HepG2 (cell line): ENCODE data around the gene EMID1. TPM values are rescaled to one million over a fixed set of nuclear protein-coding genes. Genes with fewer than 3 reads are reported as not detected.

ENCODE experiments used
- ATF7 ChIP-seq, 2 experiments: fragments of 450-650 bp in 1 of 2; sonication (generic) in 1 of 2; formaldehyde crosslinking in 1 of 2; IDR thresholded peaks; 2 replicates each; pipeline versions ENCODE4 v1.4.0 to v1.6.1; 2016 to 2020; ENCODE audit warnings: antibody characterized with exemption in 1 of 2, mild to moderate bottlenecking in 1 of 2, missing genetic modification reagents in 1 of 2
- ETV6 ChIP-seq: sonication (generic); formaldehyde crosslinking; conservative IDR thresholded peaks from 2 replicates; pipeline ENCODE4 v1.4.0; 2020; ENCODE audit warnings: missing genetic modification reagents
- FOSL1 ChIP-seq: sonication (generic); formaldehyde crosslinking; IDR thresholded peaks from 2 replicates; pipeline ENCODE4 v1.9.0; 2021; ENCODE audit warnings: missing genetic modification reagents, borderline replicate concordance
- FOXA3 ChIP-seq: IDR thresholded peaks from 2 replicates; pipeline ENCODE4 v1.6.1; 2016; ENCODE audit warnings: missing genetic modification reagents, missing compliant biosample characterization
- LCORL ChIP-seq, 2 experiments: fragments of 450-650 bp in 1 of 2; sonication (generic) in 1 of 2; formaldehyde crosslinking in 1 of 2; IDR thresholded peaks; 2 replicates each; pipeline versions ENCODE4 v1.5.0 to v1.6.1; 2017 to 2020; ENCODE audit warnings: antibody characterized with exemption in 1 of 2, missing genetic modification reagents in 1 of 2
- MED1 ChIP-seq: sonication (generic); formaldehyde crosslinking; IDR thresholded peaks from 2 replicates; pipeline ENCODE4 v1.4.0; 2020; ENCODE audit warnings: missing genetic modification reagents
- PHF21A ChIP-seq: sonication (generic); formaldehyde crosslinking; IDR thresholded peaks from 2 replicates; pipeline ENCODE4 v1.5.0; 2020; ENCODE audit warnings: mild to moderate bottlenecking, missing genetic modification reagents
- PHF8 ChIP-seq: sonication (generic); formaldehyde crosslinking; IDR thresholded peaks from 2 replicates; pipeline ENCODE4 v1.5.0; 2020; ENCODE audit warnings: missing genetic modification reagents
- PPARG ChIP-seq: conservative IDR thresholded peaks from 2 replicates; pipeline ENCODE4 v1.6.1; 2016; ENCODE audit warnings: missing biosample characterization, missing genetic modification reagents
- REL ChIP-seq: sonication (generic); formaldehyde crosslinking; conservative IDR thresholded peaks from 2 replicates; pipeline ENCODE4 v1.8.0; 2022; ENCODE audit warnings: mild to moderate bottlenecking, missing genetic modification reagents, moderate library complexity
- RFXAP ChIP-seq: sonication (generic); formaldehyde crosslinking; IDR thresholded peaks from 2 replicates; pipeline ENCODE4 v1.4.0; 2020; ENCODE audit warnings: missing genetic modification reagents, borderline replicate concordance
- SAFB2 ChIP-seq: sonication (generic); formaldehyde crosslinking; IDR thresholded peaks from 2 replicates; pipeline ENCODE4 v1.5.1; 2020; ENCODE audit warnings: missing genetic modification reagents, low read depth, mild to moderate bottlenecking, borderline replicate concordance
- TCF12 ChIP-seq, 2 experiments: fragments of 450-650 bp in 1 of 2; sonication (generic) in 1 of 2; formaldehyde crosslinking in 1 of 2; IDR thresholded peaks; 2 replicates each; pipeline versions ENCODE4 v1.6.1 to v1.8.0; 2017 to 2022; ENCODE audit warnings: antibody characterized with exemption in 1 of 2, mild to moderate bottlenecking in 1 of 2, missing genetic modification reagents in 1 of 2, moderate library complexity in 1 of 2
- ZMYM4 ChIP-seq: sonication (generic); formaldehyde crosslinking; IDR thresholded peaks from 2 replicates; pipeline ENCODE4 v1.8.1; 2023; ENCODE audit warnings: mild to moderate bottlenecking, missing genetic modification reagents
- ZNF234 ChIP-seq: sonication (generic); formaldehyde crosslinking; conservative IDR thresholded peaks from 2 replicates; pipeline ENCODE4 v1.5.1; 2020; ENCODE audit warnings: mild to moderate bottlenecking, missing genetic modification reagents
- ZNF614 ChIP-seq: IDR thresholded peaks from 2 replicates; pipeline ENCODE4 v1.6.1; 2018; ENCODE audit warnings: missing biosample characterization, missing genetic modification reagents, inconsistent platforms, borderline replicate concordance
- ZSCAN12 ChIP-seq: sonication (generic); formaldehyde crosslinking; IDR thresholded peaks from 2 replicates; pipeline ENCODE4 v1.9.0; 2021; ENCODE audit warnings: mild to moderate bottlenecking, missing genetic modification reagents
- polyA plus RNA-seq, 8 experiments: library from polyadenylated mRNA; depleted of rRNA in 3 of 8; stranded (reverse) in 7 of 8; unstranded in 1 of 8; fragments of >200 nt; fragmentation: Illumina TruSeq in 4 of 8; extraction: Trizol in 4 of 8; gene quantifications; 2 replicates each; pipeline versions ENCODE4 v1.2.1 to v1.2.3, GENCODE V29; 2011 to 2016; ENCODE audit warnings: low read depth in 4 of 8, missing spikeins in 1 of 8, mixed read lengths in 1 of 8; ENCODE audit not compliant: insufficient read depth in 1 of 8
- total RNA-seq, 5 experiments: library from RNA; depleted of rRNA; stranded (reverse); fragments of >200 nt; fragmentation: Illumina TruSeq; extraction: Trizol; gene quantifications; 2 replicates each; pipeline ENCODE4 v1.2.3, GENCODE V29; 2016; ENCODE audit warnings: low read depth in 1 of 5
- TF ChIP-seq, protein P1 (sequence below): sonication (generic); formaldehyde crosslinking; IDR thresholded peaks from one replicate; pipeline ENCODE4 v1.5.1; 2020; ENCODE audit warnings: mild to moderate bottlenecking, missing genetic modification reagents; ENCODE audit errors: not compliant biosample characterization
- TF ChIP-seq, protein P2 (sequence below): sonication (generic); formaldehyde crosslinking; IDR thresholded peaks from 2 replicates; pipeline ENCODE4 v1.4.0; 2020; ENCODE audit warnings: missing genetic modification reagents
- TF ChIP-seq, protein P3 (sequence below): sonication (generic); formaldehyde crosslinking; conservative IDR thresholded peaks from 2 replicates; pipeline ENCODE4 v1.4.0; 2020; ENCODE audit warnings: missing genetic modification reagents

EMID1 gene
- total and polyA plus RNA-seq, 2 of the 13 experiments (the other 11 are each of a cell fraction or from before 2014, with no cell fraction given) = 0.45 to 0.82 TPM

DNA sequence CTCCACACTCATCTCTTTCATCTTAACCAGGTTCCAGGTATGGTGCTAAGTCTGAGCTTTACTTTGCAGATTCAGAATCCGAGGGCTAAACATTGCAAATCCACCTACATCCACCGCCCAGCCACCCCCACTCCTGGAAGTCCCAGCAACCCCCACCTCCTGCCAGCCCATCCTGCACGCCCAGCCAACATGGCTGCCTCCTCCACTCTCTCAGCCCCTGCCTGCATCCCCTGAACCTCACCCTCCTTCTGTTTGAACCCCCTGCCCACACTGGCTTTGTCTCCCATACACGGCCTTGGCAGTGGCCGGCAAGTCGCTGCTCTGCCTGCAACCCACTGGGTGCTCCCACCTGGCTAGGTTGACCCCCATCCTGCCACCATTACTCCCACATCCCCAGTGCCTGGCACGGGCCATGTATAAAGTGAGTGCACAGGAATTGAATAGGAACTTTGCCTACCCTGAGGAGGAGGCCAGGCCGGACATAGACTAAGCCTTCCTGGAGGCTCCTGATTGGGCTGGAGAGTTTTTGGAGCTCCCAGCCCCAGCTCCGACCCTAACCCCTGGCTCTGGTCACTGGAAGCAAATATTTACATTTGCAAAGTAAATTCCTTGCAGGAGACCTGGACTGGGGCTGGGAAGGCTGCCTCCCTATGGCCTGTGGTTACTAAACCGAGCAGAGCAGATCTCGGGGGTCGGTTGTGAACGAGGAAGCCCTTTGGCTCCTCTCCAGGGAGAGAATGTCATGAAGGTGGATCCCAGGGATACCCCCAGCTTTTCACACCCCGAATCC, 14.4 kb downstream of the EMID1 start (continued):
- no peak for TF ChIP-seq PHF8
- no peak for TF ChIP-seq LCORL (IDR thresholded peaks at IDR 0.05)
- peak; percentile 65 for TF ChIP-seq LCORL (CRISPR knock-in tag; IDR thresholded peaks at IDR 0.05)
- no peak for TF ChIP-seq ETV6
- no peak for TF ChIP-seq ZSCAN12
- TF ChIP-seq, protein P1, sequence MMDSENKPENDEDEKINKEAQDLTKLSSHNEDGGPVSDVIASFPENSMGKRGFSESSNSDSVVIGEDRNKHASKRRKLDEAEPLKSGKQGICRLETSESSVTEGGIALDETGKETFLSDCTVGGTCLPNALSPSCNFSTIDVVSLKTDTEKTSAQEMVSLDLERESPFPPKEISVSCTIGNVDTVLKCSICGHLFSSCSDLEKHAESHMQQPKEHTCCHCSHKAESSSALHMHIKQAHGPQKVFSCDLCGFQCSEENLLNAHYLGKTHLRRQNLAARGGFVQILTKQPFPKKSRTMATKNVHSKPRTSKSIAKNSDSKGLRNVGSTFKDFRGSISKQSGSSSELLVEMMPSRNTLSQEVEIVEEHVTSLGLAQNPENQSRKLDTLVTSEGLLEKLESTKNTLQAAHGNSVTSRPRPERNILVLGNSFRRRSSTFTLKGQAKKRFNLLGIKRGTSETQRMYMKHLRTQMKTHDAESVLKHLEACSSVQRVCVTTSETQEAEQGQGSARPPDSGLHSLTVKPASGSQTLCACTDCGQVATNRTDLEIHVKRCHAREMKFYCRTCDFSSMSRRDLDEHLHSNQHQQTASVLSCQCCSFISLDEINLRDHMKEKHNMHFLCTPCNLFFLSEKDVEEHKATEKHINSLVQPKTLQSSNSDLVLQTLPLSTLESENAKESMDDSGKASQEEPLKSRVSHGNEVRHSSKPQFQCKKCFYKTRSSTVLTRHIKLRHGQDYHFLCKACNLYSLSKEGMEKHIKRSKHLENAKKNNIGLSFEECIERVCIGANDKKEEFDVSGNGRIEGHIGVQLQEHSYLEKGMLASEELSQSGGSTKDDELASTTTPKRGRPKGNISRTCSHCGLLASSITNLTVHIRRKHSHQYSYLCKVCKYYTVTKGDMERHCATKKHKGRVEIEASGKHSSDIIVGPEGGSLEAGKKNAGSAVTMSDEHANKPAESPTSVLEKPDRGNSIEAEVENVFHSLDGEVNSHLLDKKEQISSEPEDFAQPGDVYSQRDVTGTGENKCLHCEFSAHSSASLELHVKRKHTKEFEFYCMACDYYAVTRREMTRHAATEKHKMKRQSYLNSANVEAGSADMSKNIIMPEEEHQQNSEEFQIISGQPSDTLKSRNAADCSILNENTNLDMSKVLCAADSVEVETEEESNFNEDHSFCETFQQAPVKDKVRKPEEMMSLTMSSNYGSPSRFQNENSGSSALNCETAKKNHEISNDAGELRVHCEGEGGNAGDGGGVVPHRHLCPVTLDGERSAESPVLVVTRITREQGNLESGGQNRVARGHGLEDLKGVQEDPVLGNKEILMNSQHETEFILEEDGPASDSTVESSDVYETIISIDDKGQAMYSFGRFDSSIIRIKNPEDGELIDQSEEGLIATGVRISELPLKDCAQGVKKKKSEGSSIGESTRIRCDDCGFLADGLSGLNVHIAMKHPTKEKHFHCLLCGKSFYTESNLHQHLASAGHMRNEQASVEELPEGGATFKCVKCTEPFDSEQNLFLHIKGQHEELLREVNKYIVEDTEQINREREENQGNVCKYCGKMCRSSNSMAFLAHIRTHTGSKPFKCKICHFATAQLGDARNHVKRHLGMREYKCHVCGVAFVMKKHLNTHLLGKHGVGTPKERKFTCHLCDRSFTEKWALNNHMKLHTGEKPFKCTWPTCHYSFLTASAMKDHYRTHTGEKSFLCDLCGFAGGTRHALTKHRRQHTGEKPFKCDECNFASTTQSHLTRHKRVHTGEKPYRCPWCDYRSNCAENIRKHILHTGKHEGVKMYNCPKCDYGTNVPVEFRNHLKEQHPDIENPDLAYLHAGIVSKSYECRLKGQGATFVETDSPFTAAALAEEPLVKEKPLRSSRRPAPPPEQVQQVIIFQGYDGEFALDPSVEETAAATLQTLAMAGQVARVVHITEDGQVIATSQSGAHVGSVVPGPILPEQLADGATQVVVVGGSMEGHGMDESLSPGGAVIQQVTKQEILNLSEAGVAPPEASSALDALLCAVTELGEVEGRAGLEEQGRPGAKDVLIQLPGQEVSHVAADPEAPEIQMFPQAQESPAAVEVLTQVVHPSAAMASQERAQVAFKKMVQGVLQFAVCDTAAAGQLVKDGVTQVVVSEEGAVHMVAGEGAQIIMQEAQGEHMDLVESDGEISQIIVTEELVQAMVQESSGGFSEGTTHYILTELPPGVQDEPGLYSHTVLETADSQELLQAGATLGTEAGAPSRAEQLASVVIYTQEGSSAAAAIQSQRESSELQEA (CRISPR knock-in tag) = no peak
- TF ChIP-seq RFXAP (CRISPR knock-in tag) = no peak
- peak; percentile 60 for TF ChIP-seq FOXA3 (CRISPR knock-in tag)
- no peak for TF ChIP-seq TCF12 (IDR thresholded peaks at IDR 0.05)
- no peak for TF ChIP-seq TCF12 (CRISPR knock-in tag; IDR thresholded peaks at IDR 0.05)
- TF ChIP-seq PPARG (CRISPR knock-in tag) = 0 out of 2 replicates have a peak, but pooled peaks have one; percentile 25
- TF ChIP-seq, protein P2, sequence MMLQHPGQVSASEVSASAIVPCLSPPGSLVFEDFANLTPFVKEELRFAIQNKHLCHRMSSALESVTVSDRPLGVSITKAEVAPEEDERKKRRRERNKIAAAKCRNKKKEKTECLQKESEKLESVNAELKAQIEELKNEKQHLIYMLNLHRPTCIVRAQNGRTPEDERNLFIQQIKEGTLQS (CRISPR knock-in tag) = no peak
- TF ChIP-seq ZNF234 = no peak
- no peak for TF ChIP-seq ATF7 (IDR thresholded peaks at IDR 0.05)
- TF ChIP-seq ATF7 (CRISPR knock-in tag; IDR thresholded peaks at IDR 0.05) = no peak
- TF ChIP-seq SAFB2 = no peak
- peak; percentile 26; the same call in 1 of the 2 replicates for TF ChIP-seq ZMYM4 (CRISPR knock-in tag)
- no peak for TF ChIP-seq PHF21A (CRISPR knock-in tag)
- no peak for TF ChIP-seq FOSL1 (CRISPR knock-in tag)
- TF ChIP-seq, protein P3, sequence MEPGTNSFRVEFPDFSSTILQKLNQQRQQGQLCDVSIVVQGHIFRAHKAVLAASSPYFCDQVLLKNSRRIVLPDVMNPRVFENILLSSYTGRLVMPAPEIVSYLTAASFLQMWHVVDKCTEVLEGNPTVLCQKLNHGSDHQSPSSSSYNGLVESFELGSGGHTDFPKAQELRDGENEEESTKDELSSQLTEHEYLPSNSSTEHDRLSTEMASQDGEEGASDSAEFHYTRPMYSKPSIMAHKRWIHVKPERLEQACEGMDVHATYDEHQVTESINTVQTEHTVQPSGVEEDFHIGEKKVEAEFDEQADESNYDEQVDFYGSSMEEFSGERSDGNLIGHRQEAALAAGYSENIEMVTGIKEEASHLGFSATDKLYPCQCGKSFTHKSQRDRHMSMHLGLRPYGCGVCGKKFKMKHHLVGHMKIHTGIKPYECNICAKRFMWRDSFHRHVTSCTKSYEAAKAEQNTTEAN (CRISPR knock-in tag) = no peak
- no peak for TF ChIP-seq ZNF614
- no peak for TF ChIP-seq MED1 (CRISPR knock-in tag)
- TF ChIP-seq REL (CRISPR knock-in tag) = no peak
